Effector memory CD8-positive, alpha-beta T cell (primary cell): ENCODE results near the gene UQCRC1.
A peak's percentile ranks its signal among the peaks of the same experiment; 100 is the strongest.

ENCODE experiments used
- ATAC-seq: fragments of 150-1000 bp; cut with Tn5 transposase; replicated peaks from 2 replicates; pipeline ENCODE4 v1.10.0; 2021; ENCODE audit warnings: mild to moderate bottlenecking, moderate library complexity
- DNase-seq, 3 experiments: peaks; one replicate each; pipeline ENCODE4 v3.0.0; 2021
- H3K27ac Mint-ChIP-seq, 2 donors: one replicate each; pipeline ENCODE4 v1.8.0; 2022; ENCODE audit warnings: mild to moderate bottlenecking in 2 of 2, mixed read lengths in 2 of 2, moderate library complexity in 2 of 2
- H3K27me3 Mint-ChIP-seq, 2 donors: one replicate each; pipeline ENCODE4 v1.8.0; 2022; ENCODE audit warnings: mixed read lengths in 2 of 2
- H3K36me3 Mint-ChIP-seq: one replicate; pipeline ENCODE4 v1.8.0; 2022; ENCODE audit warnings: mild to moderate bottlenecking, moderate library complexity, mixed read lengths; ENCODE audit not compliant: insufficient read depth
- H3K4me1 Mint-ChIP-seq, 2 donors: one replicate each; pipeline ENCODE4 v1.8.0; 2022; ENCODE audit warnings: low read depth in 2 of 2, mixed read lengths in 2 of 2
- H3K4me3 Mint-ChIP-seq, 2 donors: one replicate each; pipeline ENCODE4 v1.8.0; 2022; ENCODE audit warnings: mild to moderate bottlenecking in 2 of 2, mixed read lengths in 2 of 2, moderate library complexity in 2 of 2
- H3K9me3 Mint-ChIP-seq, 2 donors: one replicate each; pipeline ENCODE4 v1.8.0; 2022; ENCODE audit warnings: mixed read lengths in 2 of 2

Gene UQCRC1

DNA sequence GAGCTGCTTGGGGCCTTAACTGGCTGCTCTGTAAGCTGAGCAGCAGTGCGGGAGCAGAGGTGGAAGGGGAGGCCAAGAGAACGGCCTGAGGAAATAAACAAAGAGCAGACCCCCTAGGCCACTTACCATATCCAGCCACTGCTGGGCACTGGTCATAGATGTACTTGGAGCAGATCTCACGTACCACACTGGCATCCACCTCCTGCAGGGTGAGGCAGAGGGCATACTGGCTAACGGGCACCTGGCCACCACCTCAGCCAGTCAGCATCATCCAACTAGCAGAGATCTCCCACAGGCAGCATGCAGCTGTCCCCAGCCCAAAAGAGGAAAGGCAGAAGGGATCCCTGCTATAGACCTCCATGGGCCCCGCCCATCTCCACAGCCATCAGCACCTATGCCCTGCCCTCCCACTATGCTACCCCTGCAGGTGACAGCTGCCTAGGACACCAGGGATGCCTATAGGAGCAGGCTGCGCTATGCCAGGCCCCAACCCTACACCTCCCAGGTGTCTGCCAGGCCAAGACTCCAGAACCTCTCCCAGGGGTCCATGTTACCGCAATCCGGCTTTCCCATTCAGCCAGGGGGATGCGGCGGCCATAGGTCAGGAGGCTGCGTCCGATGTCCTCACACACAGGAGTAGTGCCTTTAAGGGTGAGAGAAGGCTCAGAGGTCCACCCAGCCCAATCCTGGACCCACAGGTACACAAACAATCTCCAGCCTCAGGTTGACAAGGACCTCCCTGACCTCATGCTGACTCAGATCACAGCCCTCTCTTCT is 9.7 kb downstream of the UQCRC1 start:
- no peak for DNase-seq
- peaks cover 4 to 5% of the 10 kb centered on the region in 2 donors for H3K4me1 Mint-ChIP-seq
- peak overlapping the region in 1 of 2 donors; percentile 64 for H3K27ac Mint-ChIP-seq
- no peaks in the 10 kb centered on the region for H3K9me3 Mint-ChIP-seq
- H3K27me3 Mint-ChIP-seq, result peaks cover 7 to 16% of the 10 kb centered on the region in 2 donors
- no peak for ATAC-seq
- no peak overlapping the region for H3K4me3 Mint-ChIP-seq
- peaks cover 41% of the 10 kb centered on the region for H3K36me3 Mint-ChIP-seq

DNA sequence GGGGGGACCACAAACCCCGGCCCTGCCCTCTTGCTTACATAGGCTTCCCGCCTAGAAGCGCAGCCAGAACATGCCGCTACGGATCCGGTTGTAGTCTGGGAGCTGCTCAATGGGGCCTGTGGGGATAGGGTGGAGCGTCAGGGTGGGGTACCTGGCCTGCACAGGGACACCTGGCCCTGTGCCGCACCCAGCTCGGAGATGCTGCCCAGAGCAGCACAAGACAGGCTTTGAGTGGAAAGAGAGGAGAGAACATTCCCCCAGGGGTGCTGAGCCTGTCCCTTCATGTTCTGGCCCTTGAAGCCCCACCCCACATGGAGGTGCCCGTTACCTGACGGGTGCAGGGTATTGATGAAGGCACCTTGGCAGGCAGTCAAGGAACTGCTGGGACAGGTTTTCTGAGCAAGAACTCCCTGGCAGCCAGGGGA is 10.4 kb downstream of the UQCRC1 start:
- Mint-ChIP-seq H3K36me3 (peaks cover 40% of the 10 kb centered on the region), H3K27me3 (peaks cover 12 to 22% of the 10 kb centered on the region in 2 donors), H3K4me3 (no peak overlapping the region)

DNA sequence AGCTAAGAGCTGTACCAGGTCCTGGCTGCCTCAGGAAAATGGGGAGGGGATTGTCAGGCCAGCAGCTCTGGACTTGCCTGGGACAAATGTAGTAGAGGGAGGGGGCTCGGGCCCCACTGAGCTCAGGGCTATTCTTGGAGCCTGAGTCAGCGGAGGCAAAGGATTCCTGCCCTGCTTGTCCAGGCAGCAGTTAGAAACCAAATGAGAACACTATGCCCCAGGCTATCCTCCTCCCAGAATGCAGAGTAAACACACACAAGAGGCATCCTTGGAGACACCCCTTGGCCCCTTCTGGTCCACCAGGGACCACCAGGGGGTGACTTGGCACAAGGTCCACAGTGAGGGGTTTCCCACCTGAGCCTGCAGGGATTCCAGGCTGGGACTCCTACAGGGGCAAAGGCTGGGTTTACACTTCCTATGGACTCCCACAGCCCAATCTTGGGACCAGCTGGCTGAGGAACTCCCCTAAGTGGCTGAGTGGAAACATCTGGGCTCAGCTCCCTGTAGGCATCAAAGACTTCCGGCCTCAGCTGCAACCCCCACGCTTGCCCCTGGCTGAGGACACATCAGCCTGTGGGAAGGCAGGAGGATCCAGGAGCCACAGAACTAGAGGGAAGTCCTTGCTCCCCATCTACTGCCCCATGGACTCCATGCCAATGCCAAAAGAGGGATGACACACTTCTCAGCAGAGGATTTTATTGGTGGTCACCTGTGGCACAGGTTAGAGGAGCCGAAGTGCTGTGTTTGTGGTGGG is 10.9 kb downstream of the UQCRC1 start:
- Mint-ChIP-seq H3K36me3 (peaks cover 40% of the 10 kb centered on the region), H3K27ac (no peak overlapping the region), H3K9me3 (no peaks in the 10 kb centered on the region), H3K4me1 (peaks cover 4 to 6% of the 10 kb centered on the region in 2 donors), H3K27me3 (peaks cover 12 to 28% of the 10 kb centered on the region in 2 donors), H3K4me3 (no peak overlapping the region)
- ATAC-seq, result no peak
- DNase-seq, result no peak

More for the DNA sequence above, 10.4 kb downstream of the UQCRC1 start:
- Mint-ChIP-seq H3K27ac (peak overlapping the region in 1 of 2 donors; percentile 64), H3K4me1 (peaks cover 4 to 6% of the 10 kb centered on the region in 2 donors), H3K9me3 (no peaks in the 10 kb centered on the region)
- DNase-seq (no peak), ATAC-seq (no peak)

DNA sequence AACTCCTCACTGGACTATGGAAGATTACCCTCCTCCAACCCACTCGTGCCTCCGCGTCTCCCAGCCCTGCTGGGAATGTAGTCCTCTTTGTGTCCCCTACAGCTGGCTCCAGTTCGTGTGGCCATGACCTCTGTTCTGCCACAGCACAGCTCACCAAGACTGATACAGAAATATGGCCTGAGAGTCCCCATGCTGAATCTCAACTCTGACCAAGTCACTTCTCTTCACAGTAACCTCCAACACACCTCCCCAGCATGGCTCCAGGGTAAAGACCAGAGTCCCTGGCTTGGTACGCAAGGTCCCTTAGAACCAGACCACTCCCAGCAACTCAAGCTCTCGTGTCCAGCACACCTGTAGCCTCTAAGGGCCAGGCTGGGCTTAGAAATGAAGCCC is 12.0 kb downstream of the UQCRC1 start:
- no peak for DNase-seq
- H3K4me1 Mint-ChIP-seq, result peaks cover 4% of the 10 kb centered on the region in 2 donors
- H3K27ac Mint-ChIP-seq, result peak overlapping the region in 1 of 2 donors; percentile 33
- no peak for ATAC-seq
- peaks cover 19 to 39% of the 10 kb centered on the region in 2 donors for H3K27me3 Mint-ChIP-seq
- H3K9me3 Mint-ChIP-seq, result no peaks in the 10 kb centered on the region
- H3K36me3 Mint-ChIP-seq, result peaks cover 36% of the 10 kb centered on the region
- H3K4me3 Mint-ChIP-seq, result no peak overlapping the region

DNA sequence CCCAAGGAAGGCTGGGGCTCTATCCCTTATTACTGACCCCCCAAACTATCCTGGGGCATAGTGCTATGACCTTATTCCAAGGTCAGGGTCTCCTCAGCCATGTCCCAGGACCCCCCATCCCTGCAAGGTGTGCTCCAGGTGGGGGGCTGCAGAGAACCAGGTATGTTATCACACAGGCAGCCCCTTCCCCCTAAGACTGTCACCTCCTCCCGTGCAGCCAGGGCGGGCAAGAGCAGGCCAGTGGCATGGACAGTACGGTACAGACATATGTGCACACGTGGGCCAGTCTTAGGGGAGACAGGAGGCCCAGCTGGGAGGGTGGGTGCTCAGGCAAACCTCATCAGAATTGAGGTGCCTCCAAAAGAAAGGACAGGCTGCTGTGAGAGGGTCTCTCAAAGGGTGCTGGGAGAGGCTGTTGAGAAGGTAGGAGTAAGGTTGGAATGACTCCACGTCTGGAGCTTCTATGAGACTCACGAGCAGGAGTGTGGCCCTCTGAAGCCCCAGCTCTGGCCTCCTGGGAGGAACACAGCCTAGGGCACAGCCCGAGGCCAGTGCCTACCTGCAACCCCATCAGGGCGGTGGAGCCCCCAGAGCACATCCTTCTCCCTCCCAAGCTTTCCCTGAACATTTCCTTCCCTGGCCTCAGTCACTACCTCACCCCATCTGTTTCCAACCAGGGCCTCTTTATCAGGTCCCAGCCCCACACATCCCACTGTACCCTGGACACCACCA is 12.6 kb downstream of the UQCRC1 start:
- peaks cover 21 to 42% of the 10 kb centered on the region in 2 donors for H3K27me3 Mint-ChIP-seq
- peak overlapping the region in 1 of 2 donors; percentile 33 for H3K27ac Mint-ChIP-seq
- no peak for DNase-seq
- peaks cover 4% of the 10 kb centered on the region in 2 donors for H3K4me1 Mint-ChIP-seq
- peaks cover 30% of the 10 kb centered on the region for H3K36me3 Mint-ChIP-seq
- no peak overlapping the region for H3K4me3 Mint-ChIP-seq
- ATAC-seq, result no peak
- no peaks in the 10 kb centered on the region for H3K9me3 Mint-ChIP-seq

DNA sequence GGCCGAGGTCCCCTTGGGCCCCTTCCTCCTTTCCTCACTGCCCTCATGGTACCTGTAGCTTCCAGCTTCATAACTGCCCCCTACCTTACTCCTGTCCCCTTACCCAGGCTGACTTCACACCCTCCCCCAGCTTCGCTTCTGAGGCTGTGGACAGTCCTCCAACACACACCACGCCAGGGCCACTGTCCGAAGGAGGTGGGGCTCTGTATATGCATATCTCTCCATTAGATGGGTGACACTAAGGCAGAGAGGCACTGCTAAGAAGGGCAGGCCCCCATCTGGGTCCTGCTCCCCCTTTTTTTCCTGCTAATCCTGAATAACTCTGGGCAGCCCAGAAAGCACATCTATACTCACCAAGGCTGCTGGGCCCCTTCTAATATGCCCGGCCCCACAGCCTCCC is 13.3 kb downstream of the UQCRC1 start:
- Mint-ChIP-seq H3K36me3 (peaks cover 23% of the 10 kb centered on the region), H3K9me3 (no peaks in the 10 kb centered on the region), H3K27me3 (peaks cover 24 to 47% of the 10 kb centered on the region in 2 donors), H3K4me3 (peak overlapping the region in 1 of 2 donors; percentile 0), H3K27ac (peak overlapping the region in 1 of 2 donors; percentile 18), H3K4me1 (peaks cover 4% of the 10 kb centered on the region in 2 donors)
- no peak for DNase-seq
- no peak for ATAC-seq

DNA sequence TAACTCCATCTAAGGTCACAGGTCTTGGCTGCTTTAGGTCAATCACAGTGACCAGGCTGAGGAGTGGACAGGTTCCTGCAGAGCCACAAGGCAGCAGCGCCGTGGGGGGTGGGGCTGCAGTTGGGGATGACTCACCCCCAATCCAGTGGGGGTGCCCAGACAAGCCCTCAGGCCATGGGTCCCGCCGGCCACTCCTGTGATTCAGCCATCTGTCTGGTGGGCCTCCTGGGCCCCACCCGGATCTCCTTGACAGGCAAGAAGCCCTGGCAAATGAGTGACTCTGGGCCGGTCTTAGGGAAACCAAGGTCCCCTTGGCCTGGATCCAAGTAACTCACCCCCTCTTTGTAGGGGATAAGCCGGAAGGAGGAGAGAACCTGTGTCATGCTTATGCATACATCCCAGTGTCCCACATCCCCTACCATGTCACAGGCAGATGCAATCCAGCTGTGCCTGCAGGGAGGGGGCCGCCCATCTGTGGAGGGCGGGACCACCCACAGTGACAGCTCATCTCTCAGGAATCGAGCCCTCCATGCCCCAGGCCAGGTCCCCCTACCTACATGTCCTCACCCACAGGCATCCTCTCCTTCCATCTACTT is 13.8 kb downstream of the UQCRC1 start:
- H3K27me3 Mint-ChIP-seq, result peaks cover 29 to 52% of the 10 kb centered on the region in 2 donors
- peaks cover 20% of the 10 kb centered on the region for H3K36me3 Mint-ChIP-seq
- DNase-seq, result no peak
- H3K9me3 Mint-ChIP-seq, result no peaks in the 10 kb centered on the region
- H3K4me3 Mint-ChIP-seq, result peak overlapping the region in 1 of 2 donors; percentile 0
- ATAC-seq, result peak; percentile 23
- peak overlapping the region in 1 of 2 donors; percentile 18 for H3K27ac Mint-ChIP-seq
- H3K4me1 Mint-ChIP-seq, result peaks cover 4% of the 10 kb centered on the region in 2 donors

DNA sequence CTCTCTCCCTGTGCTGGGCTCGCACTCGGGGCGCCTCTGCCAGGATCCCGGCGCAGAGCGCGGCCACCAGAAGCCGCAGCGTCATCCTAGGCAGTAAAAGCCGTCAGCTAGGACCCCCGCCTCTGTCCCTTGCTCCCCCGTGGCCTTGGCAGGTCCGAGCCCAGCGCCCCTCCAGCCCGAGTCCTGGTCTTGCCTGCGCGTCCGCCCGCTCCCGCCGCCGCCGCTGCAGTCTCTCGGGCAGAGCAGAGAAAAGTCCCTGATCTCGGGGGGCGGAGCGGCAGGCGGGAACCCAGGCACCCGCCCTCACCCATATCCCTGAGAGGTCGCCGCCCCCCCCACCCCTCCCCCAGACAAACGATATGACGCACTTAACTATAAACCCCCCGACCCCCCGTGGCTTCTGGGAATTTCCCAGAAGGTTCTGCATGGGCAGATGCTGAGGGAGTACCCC is 14.3 kb downstream of the UQCRC1 start, which contains the start of gene COL7A1:
Gene COL7A1, minus strand, starts transcription at position 255 of the 451 bp plus-strand sequence. Its CDS starts 170 bp downstream, at position 85.
- Mint-ChIP-seq H3K9me3 (no peaks in the 10 kb centered on the region), H3K27ac (peak within 1 kb of the TSS in 1 of 2 donors; percentile 18), H3K27me3 (peaks cover 34 to 57% of the 10 kb centered on the region in 2 donors), H3K36me3 (peaks cover 15% of the 10 kb centered on the region), H3K4me1 (peaks cover 4% of the 10 kb centered on the region in 2 donors), H3K4me3 (peak within 1 kb of the TSS; percentile 0 to 18)
- DNase-seq (no peak), ATAC-seq (peak; percentile 34)

DNA sequence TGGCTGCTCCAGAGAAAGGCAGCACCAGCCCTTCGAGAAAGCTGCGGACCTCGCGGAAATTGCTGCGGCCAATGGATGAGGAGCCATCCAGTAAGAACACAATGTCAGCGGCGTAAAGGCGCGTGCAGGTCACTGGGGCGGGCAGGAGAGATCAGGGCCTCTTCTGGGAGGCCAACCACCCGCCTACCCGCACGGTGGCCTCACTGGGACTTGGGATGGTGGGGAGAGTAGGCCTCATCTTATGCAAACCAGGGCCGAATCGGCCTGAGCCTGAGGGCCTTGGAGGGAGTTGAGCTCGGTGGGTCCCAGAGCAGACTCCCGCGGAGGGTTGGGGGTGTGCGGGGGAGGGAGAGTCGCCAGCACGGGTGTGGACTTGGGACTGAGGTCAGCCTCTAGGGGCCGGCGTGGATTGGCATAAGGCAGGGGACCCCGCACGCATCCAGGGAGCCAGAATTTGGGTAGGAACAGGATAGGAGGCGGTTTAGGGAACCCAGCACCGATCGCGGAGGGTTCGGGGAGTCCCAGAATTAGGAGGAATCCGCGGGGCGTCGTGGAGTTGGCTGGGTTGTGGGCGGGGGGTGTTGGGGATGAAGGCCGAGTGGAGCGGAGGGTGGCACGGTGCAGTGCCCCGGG is 14.9 kb downstream of the UQCRC1 start:
- ATAC-seq, result no peak
- no peaks in the 10 kb centered on the region for H3K9me3 Mint-ChIP-seq
- peaks cover 40 to 63% of the 10 kb centered on the region in 2 donors for H3K27me3 Mint-ChIP-seq
- no peak for DNase-seq
- H3K36me3 Mint-ChIP-seq, result peaks cover 10% of the 10 kb centered on the region
- peaks cover 4% of the 10 kb centered on the region in 2 donors for H3K4me1 Mint-ChIP-seq
- H3K27ac Mint-ChIP-seq, result no peak overlapping the region
- peak overlapping the region in 1 of 2 donors; percentile 18 for H3K4me3 Mint-ChIP-seq

DNA sequence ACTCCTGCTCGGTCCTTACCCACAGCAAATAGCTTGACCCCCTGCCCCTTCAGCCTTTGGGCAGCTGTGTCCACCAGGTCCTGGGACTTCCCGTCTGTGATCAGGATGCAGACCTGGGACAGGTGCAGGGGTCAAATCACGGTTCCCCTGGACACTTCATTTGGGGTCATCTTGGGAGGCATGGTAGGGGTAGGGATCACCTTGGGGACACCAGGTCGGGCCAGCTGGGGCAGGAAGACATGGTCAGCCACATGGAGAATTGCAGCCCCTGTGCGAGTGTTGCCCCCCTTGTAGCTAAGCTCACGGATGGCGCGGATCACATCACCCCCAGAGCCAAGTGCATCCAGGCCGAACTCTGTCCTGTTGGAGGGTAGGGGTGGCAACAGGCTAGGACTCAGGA is 16.1 kb downstream of the UQCRC1 start:
- Mint-ChIP-seq H3K4me3 (no peak overlapping the region), H3K9me3 (no peaks in the 10 kb centered on the region), H3K36me3 (peaks cover 6% of the 10 kb centered on the region), H3K27ac (no peak overlapping the region), H3K4me1 (peaks cover 4 to 7% of the 10 kb centered on the region in 2 donors), H3K27me3 (peaks cover 51 to 75% of the 10 kb centered on the region in 2 donors)
- DNase-seq, result no peak
- no peak for ATAC-seq

DNA sequence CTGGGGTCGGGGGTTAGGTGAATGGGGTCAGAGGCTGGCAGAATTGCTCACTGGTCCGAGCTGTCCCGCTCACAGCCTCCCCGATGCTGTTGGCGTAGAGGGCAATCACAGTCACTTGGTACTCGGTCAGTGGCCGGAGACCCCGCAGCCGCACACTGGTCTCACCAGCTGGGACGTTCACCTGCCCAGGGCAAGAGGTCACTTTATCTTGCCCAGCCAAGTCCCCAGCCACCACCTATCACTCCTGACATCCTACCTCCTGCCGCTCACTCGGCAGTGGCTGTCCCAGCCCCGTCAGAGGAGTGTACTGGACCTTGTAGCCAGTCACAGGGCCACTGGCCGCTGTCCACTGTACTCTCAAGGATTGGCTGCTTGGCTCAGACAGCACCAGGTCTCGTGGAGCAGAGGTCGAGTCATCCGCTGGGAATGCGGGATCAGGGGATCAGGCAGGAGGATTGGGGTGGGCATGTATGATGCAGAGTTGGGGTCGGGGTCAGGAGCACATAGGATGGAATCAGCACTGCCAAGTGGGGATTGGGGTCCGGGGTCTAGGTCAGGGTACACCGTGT is 16.8 kb downstream of the UQCRC1 start:
- peaks cover 6% of the 10 kb centered on the region for H3K36me3 Mint-ChIP-seq
- no peak for DNase-seq
- peaks cover 58 to 82% of the 10 kb centered on the region in 2 donors for H3K27me3 Mint-ChIP-seq
- no peak for ATAC-seq
- no peak overlapping the region for H3K27ac Mint-ChIP-seq
- peaks cover 4 to 7% of the 10 kb centered on the region in 2 donors for H3K4me1 Mint-ChIP-seq
- no peaks in the 10 kb centered on the region for H3K9me3 Mint-ChIP-seq
- H3K4me3 Mint-ChIP-seq, result no peak overlapping the region

DNA sequence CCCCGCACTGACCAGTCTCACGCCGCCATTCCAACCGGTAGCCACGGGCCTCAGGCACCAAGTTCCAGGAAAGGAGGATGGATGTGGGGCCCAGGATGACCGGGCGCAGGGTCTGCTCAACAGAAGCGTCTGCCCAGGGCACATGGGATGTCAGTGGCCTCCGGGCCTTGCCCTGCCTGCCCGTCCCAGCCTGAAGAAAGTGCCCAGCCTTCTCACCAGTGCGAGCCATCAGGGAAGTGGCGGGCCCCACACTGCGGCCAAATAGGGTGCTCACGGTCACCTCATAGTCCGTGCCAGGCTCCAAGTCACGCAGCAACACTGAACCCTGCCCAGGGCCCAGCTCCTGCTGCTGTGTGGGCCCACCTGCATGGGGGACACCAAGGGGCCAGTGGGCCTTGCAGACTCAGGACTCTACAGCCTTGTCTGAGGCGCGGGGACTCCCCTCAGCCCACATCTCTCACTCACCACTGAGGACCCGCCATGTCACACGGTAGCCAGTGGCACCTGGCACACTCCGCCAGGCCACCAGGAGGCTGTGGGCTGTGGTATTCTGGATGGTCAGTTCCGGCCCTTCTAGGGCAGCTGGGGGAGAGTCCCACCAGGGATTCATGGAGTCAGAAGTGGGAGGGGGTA is 17.4 kb downstream of the UQCRC1 start:
- Mint-ChIP-seq H3K27me3 (peaks cover 64 to 88% of the 10 kb centered on the region in 2 donors), H3K4me3 (no peak overlapping the region), H3K27ac (no peak overlapping the region), H3K36me3 (peaks cover 6% of the 10 kb centered on the region), H3K4me1 (peaks cover 4 to 7% of the 10 kb centered on the region in 2 donors), H3K9me3 (no peaks in the 10 kb centered on the region)
- DNase-seq (no peak), ATAC-seq (no peak)
